ENCODE results near the gene GULP1. TPM values are rescaled to one million over a fixed set of nuclear protein-coding genes. Genes with fewer than 3 reads are reported as not detected.

GULP1 gene
- total RNA-seq, 1 donor from 2014 or later: 29.5 TPM

DNA sequence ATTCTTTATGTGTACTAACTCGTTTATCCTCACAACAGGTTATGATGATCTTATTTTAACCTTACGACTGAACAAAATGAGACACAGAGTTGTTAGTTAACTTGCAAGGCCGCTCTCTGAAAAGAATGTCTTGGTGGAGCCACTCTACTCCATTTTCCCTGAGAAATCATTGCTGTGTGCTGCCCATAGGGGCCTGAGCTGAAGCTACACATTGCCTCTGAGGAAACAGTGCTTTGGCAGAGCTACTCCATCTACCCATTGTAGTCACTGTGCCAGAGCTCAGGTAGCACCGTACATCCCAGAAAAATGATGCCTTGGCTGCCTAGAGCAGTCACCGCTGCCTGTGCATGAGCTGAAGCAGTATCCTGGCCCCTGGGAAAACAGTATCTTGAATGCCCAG lies 61.6 kb downstream of the GULP1 start:
- Mint-ChIP-seq H3K4me1 (ENCODE audit: low read depth) (peaks cover 4% of the 10 kb centered on the region), H3K9me3 (ENCODE audit: low read depth) (peaks cover 24% of the 10 kb centered on the region), H3K27me3 (ENCODE audit: low read depth) (no peaks in the 10 kb centered on the region), H3K4me3 (ENCODE audit: unreplicated experiment) (no peak overlapping the region), H3K27ac (ENCODE audit: unreplicated experiment) (no peak overlapping the region), H3K36me3 (ENCODE audit: low read depth) (peaks cover 6% of the 10 kb centered on the region)
- no peak for DNase-seq (ENCODE audit: low spot score)
- TF ChIP-seq CTCF (IDR thresholded peaks at IDR 0.05): no peak

GRCh38 chr2:188360485-188361263 lies 69.0 kb downstream of the GULP1 start:
- no peak for TF ChIP-seq CTCF (IDR thresholded peaks at IDR 0.05)
- Mint-ChIP-seq H3K4me3 (ENCODE audit: unreplicated experiment) (no peak overlapping the region), H3K27me3 (ENCODE audit: low read depth) (no peaks in the 10 kb centered on the region), H3K4me1 (ENCODE audit: low read depth) (peaks cover 10% of the 10 kb centered on the region), H3K36me3 (ENCODE audit: low read depth) (peaks cover 1% of the 10 kb centered on the region), H3K27ac (ENCODE audit: unreplicated experiment) (no peak overlapping the region), H3K9me3 (ENCODE audit: low read depth) (peaks cover 12% of the 10 kb centered on the region)
- no peak for DNase-seq (ENCODE audit: low spot score)

GRCh38 chr2:188364033-188364630 lies 72.5 kb downstream of the GULP1 start:
- no peaks in the 10 kb centered on the region for H3K27me3 Mint-ChIP-seq (ENCODE audit: low read depth)
- no peak overlapping the region for H3K27ac Mint-ChIP-seq (ENCODE audit: unreplicated experiment)
- H3K36me3 Mint-ChIP-seq (ENCODE audit: low read depth): no peaks in the 10 kb centered on the region
- no peaks in the 10 kb centered on the region for H3K9me3 Mint-ChIP-seq (ENCODE audit: low read depth)
- no peak for DNase-seq (ENCODE audit: low spot score)
- H3K4me3 Mint-ChIP-seq (ENCODE audit: unreplicated experiment): no peak overlapping the region
- peaks cover 10% of the 10 kb centered on the region for H3K4me1 Mint-ChIP-seq (ENCODE audit: low read depth)
- TF ChIP-seq CTCF (IDR thresholded peaks at IDR 0.05): no peak

DNA sequence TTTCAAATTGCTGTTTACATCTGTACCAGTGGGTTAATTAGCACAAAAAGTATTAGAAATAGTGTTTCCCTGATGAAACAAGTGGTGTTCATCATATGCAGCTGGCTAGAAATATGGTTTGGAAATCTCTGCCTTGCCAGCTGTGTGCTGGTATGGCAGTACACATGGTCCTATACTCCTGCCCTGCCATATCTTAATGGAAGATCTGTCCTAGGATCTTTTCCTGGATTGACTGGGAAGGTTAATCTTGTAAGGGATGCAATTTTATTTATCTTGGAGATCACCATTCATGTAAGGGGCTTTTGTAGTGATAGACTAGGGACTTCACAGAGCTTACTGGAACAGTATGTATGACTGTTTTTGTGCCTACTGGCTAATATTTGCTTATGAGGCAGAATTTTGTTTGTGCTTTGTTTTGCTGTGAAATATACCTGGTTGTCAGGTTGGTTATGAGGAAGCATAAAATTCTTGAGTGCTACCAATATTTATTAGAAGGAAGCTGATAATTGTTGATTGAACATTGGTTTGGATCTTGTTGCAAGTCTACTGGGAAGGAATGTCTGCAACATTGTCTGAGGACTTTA lies 73.5 kb downstream of the GULP1 start:
- Mint-ChIP-seq H3K27me3 (ENCODE audit: low read depth) (no peaks in the 10 kb centered on the region), H3K9me3 (ENCODE audit: low read depth) (no peaks in the 10 kb centered on the region), H3K27ac (ENCODE audit: unreplicated experiment) (no peak overlapping the region), H3K36me3 (ENCODE audit: low read depth) (no peaks in the 10 kb centered on the region), H3K4me3 (ENCODE audit: unreplicated experiment) (no peak overlapping the region), H3K4me1 (ENCODE audit: low read depth) (peaks cover 6% of the 10 kb centered on the region)
- no peak for DNase-seq (ENCODE audit: low spot score)
- TF ChIP-seq CTCF (IDR thresholded peaks at IDR 0.05): no peak

DNA sequence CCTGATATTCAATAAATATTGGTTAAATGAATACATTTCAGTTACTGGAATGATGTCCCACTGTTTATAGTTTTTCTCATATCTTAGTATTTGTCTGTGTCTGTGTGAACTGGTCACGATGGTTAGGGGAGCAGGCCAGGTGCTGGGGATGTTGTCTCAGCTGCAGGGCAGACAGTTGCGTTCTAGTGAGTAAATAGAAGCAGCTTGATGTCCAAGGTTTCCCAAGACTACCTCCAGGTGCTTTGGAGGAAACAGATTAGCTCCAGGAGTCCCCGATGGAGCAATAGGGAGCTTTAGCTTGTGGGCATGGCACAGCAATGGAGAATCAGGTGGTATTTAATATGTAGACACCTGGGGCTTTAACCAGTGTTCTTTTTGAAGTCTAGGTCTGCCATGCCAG lies 75.5 kb downstream of the GULP1 start:
- no peak for TF ChIP-seq CTCF (IDR thresholded peaks at IDR 0.05)
- no peak overlapping the region for H3K4me3 Mint-ChIP-seq (ENCODE audit: unreplicated experiment)
- H3K36me3 Mint-ChIP-seq (ENCODE audit: low read depth): no peaks in the 10 kb centered on the region
- no peak for DNase-seq (ENCODE audit: low spot score)
- peaks cover 7% of the 10 kb centered on the region for H3K4me1 Mint-ChIP-seq (ENCODE audit: low read depth)
- no peaks in the 10 kb centered on the region for H3K9me3 Mint-ChIP-seq (ENCODE audit: low read depth)
- no peak overlapping the region for H3K27ac Mint-ChIP-seq (ENCODE audit: unreplicated experiment)
- H3K27me3 Mint-ChIP-seq (ENCODE audit: low read depth): no peaks in the 10 kb centered on the region

Measured in chondrocyte (in vitro differentiated cells).